Left lobe of liver (tissue), 2 donors: Measurements from ENCODE around the gene CNTFR. TPM values are rescaled to one million over a fixed set of nuclear protein-coding genes. Genes with fewer than 3 reads are reported as not detected.

Source experiments
- ATAC-seq: fragments of 200-7000 bp; cut with Tn5 transposase; one replicate; pipeline ENCODE4 v1.9.1; 2020; ENCODE audit warnings: mild to moderate bottlenecking, moderate library complexity
- DNase-seq: peaks from one replicate; pipeline ENCODE4 v3.0.0-alpha.2; 2020; ENCODE audit warnings: low spot score
- total RNA-seq: library from RNA; stranded (reverse); gene quantifications from one replicate; pipeline ENCODE4 v1.2.1, GENCODE V29; 2021
- donor health status: DM: no; HTN: no; CAD: no; lungs with moderate emphysema.
- donor health status: DM: no; HTN: yes; CAD: no.

The CNTFR gene
- total RNA-seq, 1 donor from 2014 or later, result 13.0 TPM

DNA sequence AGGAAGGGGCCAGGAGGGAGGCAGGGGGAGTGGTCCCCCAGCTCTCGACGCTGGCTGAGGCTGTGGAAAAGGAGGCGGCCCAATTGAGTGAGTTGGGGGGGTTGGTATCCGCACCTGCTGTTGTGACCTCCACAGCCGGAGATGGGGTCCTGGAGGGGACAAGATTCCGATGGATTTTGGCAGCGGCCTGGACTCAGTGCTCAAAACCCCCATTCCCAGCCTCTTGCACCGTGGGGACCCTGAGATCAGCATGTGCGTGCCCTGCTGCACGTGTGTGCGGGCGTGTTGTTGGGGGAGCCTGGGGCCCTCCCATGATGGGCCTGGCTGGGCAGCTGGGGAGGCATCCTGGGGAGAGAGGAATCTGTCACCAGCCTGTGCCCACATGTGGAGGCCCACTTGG, 15.0 kb downstream of the CNTFR start:
- ATAC-seq, result no peak
- DNase-seq, result no peak

DNA sequence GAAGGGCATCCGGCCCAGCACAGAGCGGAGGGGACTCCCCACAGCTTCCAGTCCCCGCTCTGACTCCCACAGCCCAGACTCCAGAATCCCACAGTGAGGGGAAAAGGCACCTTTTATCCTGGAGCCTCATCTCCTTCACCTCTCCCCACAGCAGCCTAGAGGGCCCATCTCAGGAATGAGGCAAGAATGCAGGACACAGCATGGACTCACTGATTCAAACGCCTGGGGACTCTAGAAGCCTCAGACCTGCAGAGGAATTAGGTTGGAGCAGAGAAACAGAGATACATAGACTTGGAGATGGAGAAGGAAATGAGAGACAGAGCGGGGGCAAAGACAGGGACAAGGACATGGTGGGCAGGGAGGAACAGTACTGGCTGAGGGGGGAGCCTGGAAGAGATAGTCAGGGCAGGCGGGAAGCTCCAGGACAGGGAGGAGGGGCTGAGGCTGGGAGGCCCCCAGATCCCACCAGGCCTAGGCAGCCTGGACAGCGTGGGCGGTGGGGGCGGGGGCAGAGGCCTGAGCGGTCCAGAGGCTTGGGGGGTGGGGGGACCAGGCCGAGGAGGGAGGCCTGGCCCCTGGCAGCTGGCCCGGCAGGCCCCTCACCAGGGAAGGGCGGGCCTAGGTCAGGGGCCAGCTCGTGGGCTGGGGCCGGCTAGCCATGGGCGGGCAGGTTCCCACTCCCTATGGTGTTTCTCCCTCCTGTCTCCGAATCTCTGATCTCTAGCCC, 15.8 kb downstream of the CNTFR start:
- DNase-seq (no peak), ATAC-seq (no peak)

DNA sequence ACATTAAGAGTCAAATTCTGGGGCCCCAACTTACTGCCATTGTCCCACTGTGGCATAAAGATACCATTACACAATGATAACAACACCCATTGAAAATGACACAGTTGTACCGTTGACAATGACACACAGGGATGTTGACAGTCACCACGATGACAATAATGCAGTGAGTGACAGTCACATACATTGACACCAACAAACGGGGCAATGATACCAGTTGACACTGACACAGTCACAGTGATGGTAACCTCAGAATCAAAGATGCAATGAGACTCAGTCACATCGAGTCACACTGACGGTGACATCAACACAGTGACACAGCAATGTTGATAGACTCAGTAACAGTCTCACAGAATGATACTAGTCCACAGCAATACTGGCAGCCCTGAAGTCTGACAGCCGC, 16.9 kb downstream of the CNTFR start:
- ATAC-seq, result no peak
- no peak for DNase-seq

DNA sequence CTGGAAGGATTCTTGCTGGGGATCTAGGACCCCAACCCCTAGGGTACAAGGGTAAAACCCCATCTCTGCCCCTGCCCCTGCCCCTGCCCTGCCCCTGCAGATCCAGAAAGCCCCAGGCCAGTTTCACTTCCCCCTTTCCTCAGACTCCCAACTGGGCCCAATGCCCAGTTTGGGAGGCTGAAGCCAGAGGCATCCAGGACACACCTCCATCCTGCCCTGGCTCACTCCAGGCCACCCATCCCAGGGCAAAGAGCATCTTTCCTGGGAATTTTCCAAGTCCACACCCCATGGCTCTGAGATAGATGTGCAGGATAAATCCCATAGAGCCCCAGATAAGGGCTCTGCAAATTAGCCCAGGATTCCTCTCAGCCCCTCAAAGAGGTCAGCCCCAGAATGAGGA, 17.4 kb downstream of the CNTFR start:
- peak; percentile 83 for DNase-seq
- peak; percentile 93 for ATAC-seq

DNA sequence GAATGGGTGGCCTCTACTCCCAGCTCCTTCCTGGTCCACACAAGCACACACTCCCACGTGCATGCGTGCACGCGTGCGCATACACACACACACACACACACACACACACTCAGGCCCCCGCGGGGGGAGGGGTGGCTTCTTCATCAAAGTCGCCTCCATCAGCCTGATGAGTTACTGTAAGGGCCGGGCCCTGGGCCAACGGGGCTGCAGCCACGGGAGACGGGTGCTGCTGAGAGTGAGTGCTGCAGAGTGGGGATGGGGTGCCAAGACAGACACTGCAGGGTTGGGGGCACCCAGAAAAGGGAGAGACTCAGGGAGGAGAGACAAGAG, 18.1 kb downstream of the CNTFR start:
- DNase-seq, result no peak
- ATAC-seq, result no peak

DNA sequence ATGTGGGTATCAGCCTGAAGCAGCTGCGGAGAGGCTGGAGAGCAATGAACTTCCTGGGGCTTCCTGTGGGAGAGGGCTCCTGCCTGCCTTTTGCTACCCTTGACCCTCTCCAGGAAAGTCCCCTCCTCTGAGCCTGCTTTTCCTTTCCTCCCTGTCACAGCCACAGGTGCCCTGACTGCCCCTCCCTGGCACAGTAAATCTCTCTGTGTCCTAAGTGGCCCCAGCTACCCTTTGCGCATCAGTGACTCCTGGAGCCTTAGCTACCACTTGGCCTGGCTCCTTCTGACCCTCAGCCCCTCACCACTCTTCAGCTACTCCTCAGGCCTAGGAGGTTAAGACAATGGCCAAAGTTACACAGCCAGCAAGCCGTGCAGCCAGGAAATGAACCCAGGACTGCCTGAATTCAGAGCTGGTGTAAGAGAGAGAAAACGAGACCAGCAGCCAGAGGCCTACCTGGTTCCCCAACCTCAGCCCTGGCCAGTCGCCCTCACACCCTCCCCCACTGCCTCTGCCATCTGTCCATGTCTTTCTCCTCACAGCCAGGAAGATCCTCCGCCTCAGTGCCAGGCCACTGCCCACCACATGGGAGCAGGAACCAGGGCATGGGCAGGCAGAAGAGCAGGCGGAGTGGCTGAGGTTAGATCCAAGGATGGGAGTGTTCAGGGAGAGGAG, 18.6 kb downstream of the CNTFR start:
- ATAC-seq, result no peak
- no peak for DNase-seq

DNA sequence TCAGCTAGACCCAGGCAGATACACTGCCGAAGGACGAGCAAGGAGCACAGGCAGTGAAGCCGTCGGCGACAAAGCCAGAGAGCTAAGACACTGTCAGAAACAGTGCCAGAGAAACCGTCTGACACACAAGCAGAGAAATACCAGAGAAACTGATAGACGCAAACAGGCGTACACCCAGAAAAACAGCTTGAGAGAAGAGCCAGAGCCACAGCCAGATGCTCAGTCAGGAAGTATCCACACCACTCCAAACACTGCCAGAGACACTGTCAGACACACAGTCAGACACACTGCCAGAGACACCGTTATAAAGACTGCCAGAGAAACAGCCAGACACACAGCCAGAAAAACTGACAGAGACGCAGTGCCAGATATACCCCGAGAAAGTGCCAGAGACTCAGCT, 19.1 kb downstream of the CNTFR start:
- DNase-seq (no peak), ATAC-seq (no peak)

DNA sequence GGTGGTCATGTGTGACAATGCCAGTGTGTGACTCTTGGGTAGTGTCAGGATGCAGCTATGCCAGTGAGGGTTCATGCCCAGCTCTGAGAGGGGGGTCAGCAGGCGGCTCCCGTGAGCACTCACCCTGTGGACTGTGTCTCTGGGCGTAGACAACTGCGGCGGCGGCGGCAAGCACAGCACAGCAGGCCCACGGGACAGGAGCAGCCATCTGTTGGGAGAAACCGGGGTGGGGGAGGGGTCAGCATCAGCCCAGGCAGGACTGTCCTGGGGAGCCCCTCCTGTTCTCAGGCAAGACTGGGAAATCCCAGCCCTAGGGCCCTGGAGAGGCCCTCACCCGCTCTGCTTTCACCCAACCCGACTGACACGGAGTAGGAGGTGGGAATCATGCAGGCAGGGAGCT, 20.8 kb downstream of the CNTFR start:
- ATAC-seq (no peak), DNase-seq (no peak)

DNA sequence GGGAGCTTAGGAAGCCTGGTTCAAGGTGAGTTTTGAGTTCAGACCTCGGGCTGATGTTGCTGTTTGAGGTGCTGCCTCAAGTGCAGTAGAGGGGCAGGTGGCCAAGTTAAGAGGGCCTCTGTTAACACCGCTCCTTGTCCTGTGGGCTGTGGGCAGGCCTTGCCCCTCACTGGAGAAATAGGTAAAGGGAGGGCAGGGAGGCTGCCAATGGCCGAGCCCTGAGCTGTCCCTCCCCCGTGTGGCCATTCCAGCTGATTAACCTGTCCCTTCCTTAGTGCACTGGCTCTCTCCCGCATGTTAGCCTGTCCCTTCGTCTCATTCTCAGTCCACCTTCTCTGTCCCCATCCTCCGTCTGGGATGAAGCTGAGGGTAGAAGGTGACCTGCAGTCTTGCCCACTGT, 21.4 kb downstream of the CNTFR start:
- no peak for ATAC-seq
- DNase-seq, result no peak

DNA sequence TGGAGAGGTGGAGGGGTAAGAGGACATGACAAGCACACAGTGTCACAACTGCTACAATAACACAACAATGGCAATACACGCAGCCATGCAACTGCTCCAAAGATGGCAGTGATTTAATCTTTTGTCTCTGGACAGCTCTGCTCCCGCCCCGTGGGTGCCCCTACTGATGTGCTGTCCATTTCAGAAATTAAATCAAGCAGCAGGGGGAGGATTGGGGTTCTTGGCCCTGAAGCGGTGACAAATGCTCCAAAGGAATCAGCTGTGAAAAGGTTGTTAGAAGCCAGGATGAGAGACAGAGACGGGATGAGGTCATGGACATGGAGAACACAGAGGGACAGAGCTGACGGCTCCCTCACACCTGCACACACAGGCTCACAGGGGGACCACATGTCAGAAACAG, 22.6 kb downstream of the CNTFR start:
- ATAC-seq, result no peak
- DNase-seq, result no peak

DNA sequence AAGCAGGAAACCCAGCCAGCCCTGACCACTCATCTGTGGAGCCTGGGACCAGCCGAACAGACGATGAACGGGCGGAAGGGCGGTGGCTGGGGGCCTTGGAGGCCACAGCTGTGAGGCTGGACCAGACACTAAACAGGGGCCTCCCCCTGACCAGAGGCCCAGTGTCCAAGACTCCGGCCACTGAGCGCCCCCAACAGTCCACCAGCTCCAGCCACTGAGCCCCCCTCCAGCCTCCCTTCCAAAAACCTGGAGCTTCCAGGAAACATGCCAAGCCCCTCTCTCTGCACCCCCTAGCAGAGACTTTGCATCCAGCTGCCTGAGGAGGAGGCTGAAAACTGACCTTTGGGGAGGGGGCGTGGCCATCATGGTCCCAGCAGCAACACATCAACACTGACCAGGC, 23.2 kb downstream of the CNTFR start:
- ATAC-seq (no peak), DNase-seq (no peak)

DNA sequence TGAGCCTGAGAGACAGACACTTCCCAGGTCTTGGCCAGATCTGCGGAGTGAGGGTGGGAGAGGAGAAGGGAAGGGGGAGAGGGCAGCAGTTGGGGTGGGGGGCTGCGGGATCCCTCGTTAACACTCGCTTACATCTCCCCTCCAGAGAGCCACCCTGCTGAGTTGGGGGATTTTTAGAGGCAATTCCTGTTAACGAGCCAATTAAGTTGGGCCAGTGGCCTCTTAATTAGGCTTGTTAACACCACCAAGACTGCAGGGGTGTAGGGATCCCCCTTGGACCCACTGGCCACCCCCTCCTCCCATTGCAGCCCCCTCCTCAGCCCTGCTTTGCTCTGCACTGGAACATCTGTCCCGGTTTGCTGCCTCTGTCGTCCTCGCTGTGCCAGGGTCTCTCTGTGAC, 23.7 kb downstream of the CNTFR start:
- ATAC-seq (no peak), DNase-seq (no peak)

DNA sequence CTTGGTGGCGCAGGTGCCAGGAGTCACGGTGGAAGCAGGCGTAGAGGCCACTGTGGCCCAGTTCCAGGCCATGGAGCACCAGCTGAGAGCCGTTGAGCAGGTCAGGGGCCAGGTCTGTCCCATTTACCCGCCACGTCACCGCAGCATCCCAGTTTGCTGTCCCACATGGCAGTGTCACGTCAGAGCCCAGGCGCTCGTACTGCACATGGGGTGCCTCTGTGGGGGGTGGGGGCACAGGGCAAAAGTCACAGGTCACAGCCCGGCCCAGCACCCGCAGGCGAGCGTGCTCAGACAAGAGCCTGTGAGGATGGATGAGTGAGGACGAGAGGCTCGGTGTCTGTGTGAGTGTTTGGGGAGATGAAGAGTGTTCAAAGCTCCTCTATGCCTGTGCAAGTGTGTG, 24.9 kb downstream of the CNTFR start:
- ATAC-seq, result no peak
- DNase-seq, result no peak

DNA sequence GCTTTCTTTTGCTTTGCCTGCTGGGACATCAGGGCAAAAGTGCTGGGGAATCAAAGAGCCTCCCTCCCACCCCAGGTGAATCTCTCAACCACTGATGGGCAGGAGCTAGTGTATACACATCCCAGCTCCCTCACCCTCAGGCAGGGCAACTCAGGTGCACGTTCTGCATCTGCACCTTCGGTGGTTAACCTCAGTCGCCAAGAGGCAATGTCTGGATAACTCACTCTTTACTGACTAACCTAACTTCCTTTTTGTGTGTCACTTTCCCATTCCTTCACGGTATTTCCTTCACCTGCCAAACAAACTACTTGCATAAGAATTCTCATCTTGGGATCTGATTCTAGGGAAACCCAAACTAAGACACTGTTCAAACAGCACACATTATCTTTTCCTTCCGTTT, 26.3 kb downstream of the CNTFR start:
- ATAC-seq, result no peak
- no peak for DNase-seq

DNA sequence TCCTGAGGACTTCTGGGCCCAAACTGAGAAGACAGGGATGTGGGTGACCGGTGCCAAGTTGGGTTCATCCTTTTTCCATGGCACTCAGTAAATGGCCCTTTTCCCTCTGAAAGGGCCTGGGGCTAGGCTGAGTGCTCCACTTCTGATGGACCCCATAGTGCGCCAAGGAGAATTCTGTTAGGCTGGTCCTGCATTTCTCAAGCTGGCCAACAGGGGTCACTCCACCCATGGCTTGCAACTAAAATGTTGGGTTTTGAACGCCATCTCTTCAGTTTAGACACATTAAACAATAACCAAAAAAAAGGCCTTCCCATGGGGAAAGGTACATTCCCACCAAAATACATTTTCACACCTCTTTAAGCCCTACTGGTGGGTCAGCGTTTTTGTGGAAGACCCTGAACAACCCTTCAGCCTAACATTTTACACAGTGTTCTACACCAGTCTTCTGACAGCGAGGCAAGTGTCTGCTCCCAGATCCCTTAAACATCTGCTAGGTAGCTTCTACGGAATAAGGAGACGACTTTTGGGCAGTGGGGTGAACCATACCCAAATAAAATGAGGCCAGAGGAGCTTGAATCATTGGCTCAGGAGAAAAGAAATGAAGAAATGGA, 27.3 kb downstream of the CNTFR start:
- DNase-seq (no peak), ATAC-seq (peak; percentile 57)

DNA sequence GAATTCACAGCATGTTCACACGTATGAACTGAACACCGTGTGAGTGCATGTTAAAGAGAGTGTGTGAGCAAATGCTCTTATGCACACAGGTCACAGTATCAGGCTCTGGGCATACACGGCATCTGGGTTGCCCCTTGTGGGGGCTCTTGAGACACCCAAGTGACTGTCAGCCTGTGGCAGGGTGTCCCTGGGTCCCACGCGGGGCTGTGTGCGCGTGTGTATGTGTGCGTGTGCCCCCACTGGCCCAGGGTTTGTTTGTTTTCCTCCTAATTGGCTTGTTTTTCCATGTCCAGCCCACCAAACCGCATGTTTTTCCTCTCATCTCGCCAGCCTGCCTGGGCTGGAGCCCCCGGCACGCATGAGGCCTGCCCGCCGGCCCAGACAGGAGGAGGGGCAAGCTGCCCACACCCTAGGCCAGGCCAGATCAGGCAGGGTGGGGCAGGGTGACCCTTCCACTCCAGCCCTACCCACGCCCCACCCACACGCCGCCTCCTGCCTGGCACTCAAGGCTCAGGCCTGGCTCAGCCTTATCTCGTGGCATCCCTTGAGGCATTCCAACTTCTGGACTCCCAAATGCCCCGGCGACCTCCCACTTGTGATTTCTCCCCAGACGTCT, 28.8 kb downstream of the CNTFR start:
- no peak for ATAC-seq
- DNase-seq, result no peak

DNA sequence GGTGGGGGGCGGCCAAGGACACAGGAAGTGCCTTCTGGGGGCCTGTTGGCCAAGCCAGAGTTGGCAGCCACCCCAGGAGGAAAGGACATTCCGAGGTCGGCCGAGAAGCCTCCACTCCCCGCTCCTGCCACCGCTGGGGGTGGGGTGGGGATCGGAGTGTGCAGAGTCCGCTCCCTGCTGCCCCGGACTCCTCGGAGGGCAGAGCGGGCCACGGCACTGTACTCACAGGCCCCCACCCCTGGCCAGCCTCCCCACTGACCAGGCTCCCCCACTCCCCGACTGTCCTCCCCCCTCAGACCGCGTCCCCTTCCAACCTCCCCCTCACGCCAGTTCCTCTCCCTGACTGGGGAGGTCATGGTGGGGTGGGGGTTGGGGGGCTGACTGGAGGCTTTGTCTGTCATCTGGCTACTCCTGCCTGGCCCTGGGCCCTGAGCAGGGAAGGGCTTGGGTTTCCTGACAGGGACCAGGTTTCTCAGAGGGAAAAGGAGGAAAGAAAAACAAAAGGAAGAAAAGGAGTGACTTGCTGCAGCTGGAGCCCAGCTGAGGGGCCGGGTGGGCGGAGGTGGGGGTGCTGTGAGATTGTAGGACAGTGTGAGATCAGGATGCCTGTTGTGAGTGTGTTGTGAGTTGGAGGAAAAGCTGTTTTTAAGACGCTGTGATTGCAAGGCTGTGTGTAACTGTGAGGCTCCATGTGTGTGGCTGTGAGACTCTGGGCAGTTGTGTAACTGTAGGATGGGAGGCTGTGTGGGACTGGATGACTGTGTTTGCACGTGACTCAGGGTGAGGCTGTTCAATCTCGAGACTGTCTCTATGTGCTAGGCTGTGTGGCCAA, 29.7 kb downstream of the CNTFR start:
- peak; percentile 57 for ATAC-seq
- no peak for DNase-seq

DNA sequence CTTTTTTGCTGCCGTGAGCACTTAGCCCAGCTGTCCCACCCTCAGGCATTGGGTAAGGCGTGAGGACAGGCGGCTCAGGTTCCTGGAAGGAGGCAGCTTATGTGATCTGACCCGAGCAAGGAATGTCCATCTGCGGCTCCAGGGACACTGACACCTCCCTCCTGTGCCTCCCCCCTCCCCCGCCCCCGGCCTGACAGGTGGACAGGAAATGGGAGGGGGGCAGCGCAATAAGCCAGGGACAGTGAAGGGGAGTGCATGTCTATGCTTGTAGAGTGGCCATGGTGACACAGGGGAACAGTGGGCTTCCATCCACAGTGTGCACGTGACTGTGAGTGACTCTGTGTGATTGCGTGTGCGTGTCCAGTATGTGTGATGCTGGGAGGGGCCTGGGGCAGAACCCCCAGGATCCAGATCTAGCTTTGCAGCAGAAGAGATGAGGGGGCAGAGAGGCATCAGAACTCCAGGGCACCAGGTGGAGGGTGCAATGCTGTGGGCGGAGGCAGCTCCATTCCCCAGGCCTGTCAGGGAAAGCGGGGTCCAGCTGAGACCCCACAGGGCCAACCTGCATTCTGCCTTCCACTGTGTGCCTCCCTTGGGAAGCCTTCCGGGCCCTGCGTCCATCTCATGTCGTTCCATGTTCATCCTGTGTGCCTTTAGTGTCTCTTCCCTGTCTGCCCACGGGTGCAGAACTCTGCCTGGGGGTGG, 30.5 kb downstream of the CNTFR start:
- DNase-seq, result no peak
- ATAC-seq, result no peak

DNA sequence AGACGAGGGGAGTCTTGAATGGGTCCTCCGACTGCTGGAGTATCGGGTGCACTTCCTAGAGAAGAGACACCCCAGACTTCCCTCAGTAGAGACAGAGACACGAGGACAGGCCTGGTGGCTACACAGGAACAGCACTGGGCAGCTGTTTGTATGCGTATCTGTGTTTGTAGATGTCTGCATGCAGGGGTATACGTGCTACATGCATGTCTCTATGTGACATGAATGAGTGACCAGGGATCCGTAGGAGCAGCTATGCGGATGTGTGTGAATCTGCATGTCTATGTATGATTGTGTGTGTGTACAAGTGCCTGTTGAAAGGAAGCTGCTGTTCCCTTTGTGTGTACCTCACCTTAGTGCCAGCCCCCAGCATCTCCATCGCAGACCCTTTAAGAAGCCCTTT, 31.2 kb downstream of the CNTFR start:
- ATAC-seq (no peak), DNase-seq (no peak)

DNA sequence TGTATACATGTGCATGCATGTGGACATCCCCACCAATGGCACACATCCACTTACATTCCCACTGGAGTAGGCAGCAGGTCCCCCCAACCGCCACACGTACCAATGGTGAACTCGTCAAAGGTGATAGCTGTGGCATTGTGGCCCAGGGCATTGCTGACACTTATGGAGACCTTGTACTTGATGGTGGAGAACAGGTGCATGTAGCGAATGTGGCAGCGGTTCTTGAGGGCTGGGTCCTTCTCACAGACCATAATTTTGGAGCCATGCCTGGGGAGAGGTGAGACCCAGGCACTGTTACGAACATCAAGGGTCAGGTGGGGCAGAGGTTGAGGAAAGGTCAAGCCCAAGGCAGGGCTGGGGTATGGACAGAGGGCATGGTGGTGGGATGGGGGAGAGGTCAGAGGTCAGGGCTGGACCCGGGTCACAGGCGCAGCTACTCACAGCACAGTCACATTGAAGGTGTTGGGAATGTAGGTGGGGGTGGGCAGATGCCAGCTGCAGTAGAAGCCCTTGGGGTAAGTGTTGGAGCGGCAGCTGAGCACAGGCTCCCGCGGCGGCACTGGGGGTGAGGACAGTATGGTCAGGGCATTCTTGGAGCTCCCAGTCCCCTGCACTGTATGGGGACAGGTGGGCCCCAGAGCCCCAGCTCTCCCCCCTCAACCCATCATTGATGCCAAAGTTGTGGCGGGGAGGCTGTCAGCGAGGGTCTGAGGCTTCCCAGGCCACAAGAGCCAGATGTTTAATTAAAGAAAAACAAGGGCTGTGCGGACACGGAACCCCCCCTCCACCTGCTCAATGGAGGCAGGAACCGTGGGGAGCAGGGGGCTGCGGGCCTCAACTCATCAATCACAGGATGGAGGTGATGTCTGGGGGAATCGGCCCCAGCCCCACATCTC, 31.9 kb downstream of the CNTFR start:
- ATAC-seq, result no peak
- no peak for DNase-seq
